IPS DF 19.7 (cell line): Measurements from ENCODE around the gene INSYN1.
"Not testable (repeated sequence)": the region's sequence is repeated elsewhere in the genome, so short reads cannot be mapped to it uniquely, and the experiment has no call there.

Experiments used
- DNase-seq: peaks from one replicate; pipeline ENCODE4 v3.0.0-alpha.2; 2013; ENCODE audit warnings: low read depth, low spot score

The INSYN1 gene

DNA sequence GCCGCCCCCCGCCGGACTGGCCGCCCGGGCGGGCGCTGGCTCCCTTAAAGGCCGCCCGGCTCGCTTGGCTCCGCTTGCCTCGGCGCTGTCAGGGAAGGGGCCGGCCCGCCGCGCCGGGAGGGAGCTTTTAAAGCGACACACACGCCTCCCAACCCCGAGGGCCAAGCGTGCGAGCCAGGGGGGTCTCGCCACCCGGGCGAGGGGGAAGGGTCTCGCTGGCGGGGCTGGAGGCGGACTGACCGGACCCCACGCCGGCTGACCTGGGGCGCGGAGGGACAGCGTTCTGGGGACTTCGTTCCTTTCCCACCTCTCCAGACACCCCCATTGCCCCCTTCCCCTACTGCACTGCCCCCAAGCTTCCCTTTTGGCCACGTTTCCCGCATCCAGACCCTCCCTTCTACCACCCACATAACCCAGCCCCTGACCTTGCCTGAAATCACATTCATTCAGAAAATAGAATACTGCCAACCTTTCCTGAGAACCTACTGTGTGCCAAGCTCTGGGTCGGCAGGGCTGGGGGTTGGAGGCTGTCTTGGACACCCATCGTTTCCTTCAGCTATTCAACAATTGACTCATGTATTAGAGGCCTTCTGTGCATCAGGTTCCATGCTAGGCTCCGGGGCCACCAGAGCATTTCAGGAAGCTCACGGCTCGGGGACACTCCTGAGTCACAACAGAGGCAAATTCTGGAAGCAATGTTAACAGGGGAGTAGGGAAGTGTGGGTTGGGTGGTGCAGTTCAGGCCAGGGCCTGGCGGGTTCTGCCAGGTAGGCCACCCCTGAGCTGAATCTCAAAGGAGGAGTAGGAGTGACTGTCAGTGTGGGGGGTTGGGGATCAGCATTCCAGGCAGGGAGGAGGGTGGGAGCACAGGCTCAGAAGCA lies at the start of gene INSYN1:
TSS of gene INSYN1 (minus strand) at position 102 of the 881 bp plus-strand sequence. CDS start 2,221 bp downstream, outside the sequence.
- DNase-seq: peak; percentile 59

DNA sequence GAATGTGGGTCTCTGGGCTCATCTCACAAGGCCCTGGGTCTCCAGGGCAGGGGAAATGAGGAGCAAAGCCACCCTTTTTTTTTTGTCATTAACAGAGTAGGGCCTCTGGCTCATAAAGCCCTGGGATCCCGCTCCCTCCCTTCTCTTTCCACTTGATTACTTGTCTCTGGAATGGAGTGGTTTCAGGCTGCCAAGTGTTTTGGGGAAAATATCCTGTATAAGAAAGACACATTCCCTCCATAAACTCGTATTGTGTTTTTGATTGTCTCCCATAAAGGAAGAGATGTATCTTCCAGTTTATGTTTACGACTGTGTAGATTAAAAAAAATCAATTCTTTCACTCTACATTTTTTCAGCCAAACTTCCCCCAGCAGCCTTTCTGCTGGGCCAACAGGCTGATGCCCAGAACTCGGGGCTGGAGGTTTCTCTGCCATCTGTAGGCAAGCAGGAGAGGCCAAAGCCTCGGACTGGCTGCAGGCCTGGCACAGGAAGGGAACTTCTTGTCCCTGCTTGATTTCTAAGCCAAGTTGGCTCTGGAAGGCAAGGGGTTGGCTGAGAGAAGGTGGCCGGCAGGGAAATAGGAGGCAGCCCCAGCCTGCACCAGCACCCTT lies 49.4 kb upstream of the INSYN1 start:
- DNase-seq: no peak

GRCh38 chr15:73800662-73801345 lies 47.7 kb upstream of the INSYN1 start:
- no peak for DNase-seq

- no peak for DNase-seq
These were observed 46.3 kb upstream of the INSYN1 start for GRCh38 chr15:73799466-73799865.

- no peak for DNase-seq
These were observed 44.4 kb upstream of the INSYN1 start for GRCh38 chr15:73797366-73798158.

DNA sequence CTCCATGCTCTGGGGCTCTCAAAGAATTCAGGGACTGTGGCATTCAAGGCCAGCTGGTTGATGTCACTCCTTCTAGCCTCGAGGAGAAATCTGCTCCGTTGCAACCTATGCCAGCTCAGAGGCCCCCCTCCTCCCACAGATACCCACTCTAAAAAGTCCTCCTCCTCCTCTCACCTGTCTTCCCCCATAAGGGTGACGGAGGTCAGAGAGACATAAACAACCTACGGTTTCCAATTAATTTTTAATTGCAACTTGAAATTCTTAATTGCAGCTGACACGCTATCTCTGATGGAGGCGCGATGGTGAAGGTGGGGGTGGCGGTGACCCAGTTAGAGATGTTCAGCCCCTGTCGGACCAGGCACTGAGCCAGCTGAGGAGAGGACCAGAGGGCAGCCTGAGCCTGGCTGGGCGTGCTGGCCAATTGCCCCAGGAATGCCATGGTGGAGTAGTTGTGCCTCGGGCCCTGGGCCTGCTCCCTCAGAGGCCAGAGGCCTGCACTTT lies 43.2 kb upstream of the INSYN1 start:
- no peak for DNase-seq

DNA sequence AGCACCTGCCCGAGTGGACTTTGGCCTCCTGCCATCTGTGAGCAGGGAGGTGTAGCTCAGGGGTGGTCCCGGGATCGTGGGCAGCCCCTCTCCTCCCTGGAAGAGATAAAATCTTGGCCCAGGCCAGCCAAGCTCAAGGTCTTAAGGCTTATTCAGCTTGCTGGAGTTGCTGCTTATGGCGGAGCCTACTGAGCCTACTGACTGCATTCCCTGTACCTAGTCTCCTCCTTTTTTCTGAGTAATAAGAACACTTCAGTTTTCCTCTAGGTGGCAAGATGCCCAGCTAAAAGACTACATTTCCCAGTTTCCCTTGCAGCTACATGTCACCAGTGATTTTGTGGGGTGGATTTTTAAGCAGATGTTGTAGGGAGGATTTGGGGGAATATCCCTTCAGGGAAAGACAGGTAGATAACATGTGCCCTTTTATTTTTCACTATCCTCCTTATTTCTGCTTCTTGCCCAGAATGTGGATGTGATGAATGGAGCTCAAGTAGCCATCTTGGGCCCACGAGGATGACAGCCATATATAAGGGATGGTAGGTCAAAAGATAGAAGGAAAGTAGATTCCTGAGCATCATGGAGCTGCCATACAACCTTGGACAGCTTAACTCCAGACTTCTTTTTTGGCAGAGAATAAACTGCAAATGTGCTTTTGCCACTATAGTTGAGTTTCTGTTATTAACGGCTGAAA lies 41.4 kb upstream of the INSYN1 start:
- no peak for DNase-seq

DNA sequence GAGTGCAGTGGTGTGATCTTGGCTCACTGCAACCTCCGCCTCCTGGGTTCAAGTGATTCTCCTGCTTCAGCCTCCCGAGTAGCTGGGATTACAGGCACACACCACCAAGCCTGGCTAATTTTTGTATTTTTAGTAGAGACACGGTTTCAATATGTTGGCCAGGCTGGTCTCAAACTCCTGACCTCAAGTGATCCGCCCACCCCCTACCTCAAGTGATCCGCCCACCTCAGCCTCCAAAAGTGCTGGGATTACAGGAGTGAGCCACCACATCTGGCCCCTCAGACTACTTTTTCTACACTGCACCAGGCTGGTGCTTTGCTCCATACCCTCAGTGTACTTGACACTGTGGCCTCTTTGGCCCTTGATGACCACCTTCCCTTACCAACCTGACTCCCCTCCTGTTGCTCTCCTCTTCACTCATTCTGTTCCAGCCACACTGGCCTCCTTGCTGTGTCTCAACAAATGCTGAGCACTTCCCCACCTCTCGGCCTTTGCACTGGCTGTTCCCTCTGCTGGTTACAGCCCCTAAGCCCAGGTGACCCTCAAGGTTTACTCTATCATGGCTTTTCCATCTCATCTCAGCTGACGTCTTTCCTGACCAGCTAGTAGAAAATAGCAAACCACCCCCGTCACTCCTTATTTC lies 39.9 kb upstream of the INSYN1 start:
- not testable (repeated sequence) for DNase-seq

GRCh38 chr15:73792415-73792814 lies 39.3 kb upstream of the INSYN1 start:
- DNase-seq: no peak

- no peak for DNase-seq
These were observed 36.5 kb upstream of the INSYN1 start for GRCh38 chr15:73789521-73790240.

GRCh38 chr15:73787621-73788020 lies 34.5 kb upstream of the INSYN1 start:
- DNase-seq: no peak

- peak; percentile 85 for DNase-seq
These were observed 33.4 kb upstream of the INSYN1 start for GRCh38 chr15:73786538-73786937.

GRCh38 chr15:73785256-73786014 lies 32.3 kb upstream of the INSYN1 start:
- DNase-seq: not testable (repeated sequence)

- DNase-seq: no peak
These were observed 31.1 kb upstream of the INSYN1 start for GRCh38 chr15:73784291-73784690.

DNA sequence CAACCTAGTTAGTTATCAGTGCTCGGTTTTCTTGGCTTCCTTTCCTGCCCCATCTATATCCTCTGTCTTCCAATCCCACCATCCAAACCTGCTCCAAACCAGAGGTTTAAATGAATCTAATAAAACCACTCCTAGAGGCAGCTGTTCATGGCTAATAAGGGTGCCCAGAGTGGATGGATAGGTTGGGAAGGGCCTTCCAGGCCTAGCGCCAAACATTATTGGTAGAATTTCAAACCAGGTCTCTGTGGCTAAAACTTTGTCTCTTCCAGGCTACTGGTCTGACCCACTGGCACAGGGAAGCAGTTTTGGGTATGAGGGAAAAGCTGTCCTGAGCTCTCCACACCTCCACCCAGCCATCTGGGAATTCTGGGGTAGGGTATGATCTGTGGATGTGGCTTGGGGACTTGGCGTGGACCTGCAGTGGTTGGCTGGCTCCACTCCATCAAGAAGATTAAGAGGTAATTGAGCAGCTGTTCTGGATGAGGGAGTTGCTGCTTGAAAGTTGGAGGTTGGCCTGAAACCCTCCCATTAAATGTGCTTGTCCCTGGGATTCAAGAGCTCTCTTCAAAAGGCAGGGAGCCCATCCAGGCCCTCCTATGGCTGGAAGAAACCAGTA lies 29.3 kb upstream of the INSYN1 start:
- no peak for DNase-seq

GRCh38 chr15:73781038-73781925 lies 28.1 kb upstream of the INSYN1 start:
- DNase-seq: no peak

GRCh38 chr15:73779974-73780373 lies 26.8 kb upstream of the INSYN1 start:
- no peak for DNase-seq
